HUES48 (cell line): ENCODE measurements around the gene LEMD1.
A peak's percentile ranks its signal among the peaks of the same experiment; 100 is the strongest.

Source experiments
- H3K27ac ChIP-seq: one replicate; pipeline ENCODE4 v1.7.0; 2013; ENCODE audit warnings: low read depth, low read length, inconsistent platforms
- H3K27me3 ChIP-seq: 2 replicates; pipeline ENCODE4 v1.6.1; 2013; ENCODE audit warnings: mild to moderate bottlenecking, low read length; ENCODE audit not compliant: control insufficient read depth, insufficient read depth
- H3K36me3 ChIP-seq: 2 replicates; pipeline ENCODE4 v1.6.1; 2013; ENCODE audit warnings: low read length; ENCODE audit not compliant: control insufficient read depth, insufficient read depth
- H3K4me1 ChIP-seq: 2 replicates; pipeline ENCODE4 v1.6.1; 2013; ENCODE audit warnings: mild to moderate bottlenecking, low read length; ENCODE audit not compliant: control insufficient read depth, insufficient read depth
- H3K4me3 ChIP-seq: 2 replicates; pipeline ENCODE4 v1.5.1; 2013; ENCODE audit warnings: mild to moderate bottlenecking, low read depth, low read length
- H3K9ac ChIP-seq: 2 replicates; pipeline ENCODE4 v1.6.1; 2013; ENCODE audit warnings: mild to moderate bottlenecking, low read depth, low read length, moderate library complexity
- H3K9me3 ChIP-seq: 2 replicates; pipeline ENCODE4 v1.6.1; 2013; ENCODE audit warnings: low read length; ENCODE audit not compliant: control insufficient read depth, insufficient read depth

Gene LEMD1

GRCh38 chr1:205421798-205422197, at the start of gene LEMD1:
LEMD1 (minus strand) TSS chr1:205422056; CDS start chr1:205420536, 1,520 bp downstream.
- Histone ChIP-seq H3K9me3 (no peaks in the 10 kb centered on the region), H3K27ac (no peak within 1 kb of the TSS), H3K27me3 (peaks cover 10% of the 10 kb centered on the region; the same call in 1 of the 2 replicates), H3K4me3 (no peak within 1 kb of the TSS), H3K9ac (no peak within 1 kb of the TSS), H3K4me1 (peaks cover 20% of the 10 kb centered on the region), H3K36me3 (no peaks in the 10 kb centered on the region)

DNA sequence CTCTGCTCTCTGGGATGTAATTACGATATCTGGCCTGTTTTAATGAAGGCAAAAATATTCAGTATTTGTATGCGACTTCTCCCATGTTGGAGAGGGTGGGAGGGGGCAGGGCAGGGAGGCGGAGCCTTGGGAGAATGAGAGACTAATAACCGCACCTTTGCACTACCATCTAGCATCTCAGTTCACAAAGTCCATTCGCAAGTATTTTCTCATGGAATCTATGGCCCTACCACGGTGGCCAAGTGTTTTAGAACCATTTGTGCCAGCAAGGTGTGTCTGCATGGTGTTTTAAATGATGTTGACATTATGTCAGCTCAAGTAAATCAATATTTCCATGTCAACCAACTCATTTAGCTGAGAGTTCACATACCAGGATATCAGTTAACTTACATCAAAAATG, 48.3 kb upstream of the LEMD1 start:
- no peak overlapping the region for H3K9ac ChIP-seq
- no peak overlapping the region for H3K4me3 ChIP-seq
- no peak overlapping the region for H3K27ac ChIP-seq
- H3K36me3 ChIP-seq, result no peaks in the 10 kb centered on the region
- no peaks in the 10 kb centered on the region for H3K27me3 ChIP-seq
- H3K9me3 ChIP-seq, result no peaks in the 10 kb centered on the region
- 0 out of 2 replicates have a peak, but pooled peaks cover 4% of the 10 kb centered on the region for H3K4me1 ChIP-seq

- no peaks in the 10 kb centered on the region for H3K27me3 ChIP-seq
Measured at GRCh38 chr1:205466595-205467220, 44.9 kb upstream of the LEMD1 start.

DNA sequence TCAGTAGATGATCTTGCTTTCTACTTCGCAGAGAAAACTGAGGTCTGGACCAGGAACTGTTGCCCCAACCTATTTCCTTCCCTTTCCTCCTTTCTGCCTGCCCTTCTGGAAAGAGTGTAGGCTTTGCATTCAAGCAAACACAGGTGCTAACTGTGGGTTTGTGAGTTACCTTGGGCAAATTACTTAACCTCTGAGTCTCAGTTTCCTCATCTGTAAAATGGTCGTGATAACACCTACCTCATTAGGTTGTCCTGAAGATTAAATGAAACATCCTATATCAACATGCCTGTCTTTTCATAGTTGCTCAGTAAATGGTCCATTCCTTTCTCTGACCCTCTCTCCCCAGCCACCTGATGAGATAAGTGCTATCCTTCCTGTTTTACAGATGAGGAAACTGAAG, 43.5 kb upstream of the LEMD1 start:
- Histone ChIP-seq H3K9me3 (no peaks in the 10 kb centered on the region), H3K27me3 (no peaks in the 10 kb centered on the region), H3K9ac (no peak overlapping the region), H3K36me3 (no peaks in the 10 kb centered on the region), H3K27ac (no peak overlapping the region), H3K4me3 (no peak overlapping the region), H3K4me1 (no peaks in the 10 kb centered on the region)

More at GRCh38 chr1:205466595-205467220, 44.9 kb upstream of the LEMD1 start:
- Histone ChIP-seq H3K9me3 (no peaks in the 10 kb centered on the region), H3K9ac (no peak overlapping the region), H3K4me1 (no peaks in the 10 kb centered on the region), H3K4me3 (no peak overlapping the region), H3K36me3 (no peaks in the 10 kb centered on the region), H3K27ac (no peak overlapping the region)

DNA sequence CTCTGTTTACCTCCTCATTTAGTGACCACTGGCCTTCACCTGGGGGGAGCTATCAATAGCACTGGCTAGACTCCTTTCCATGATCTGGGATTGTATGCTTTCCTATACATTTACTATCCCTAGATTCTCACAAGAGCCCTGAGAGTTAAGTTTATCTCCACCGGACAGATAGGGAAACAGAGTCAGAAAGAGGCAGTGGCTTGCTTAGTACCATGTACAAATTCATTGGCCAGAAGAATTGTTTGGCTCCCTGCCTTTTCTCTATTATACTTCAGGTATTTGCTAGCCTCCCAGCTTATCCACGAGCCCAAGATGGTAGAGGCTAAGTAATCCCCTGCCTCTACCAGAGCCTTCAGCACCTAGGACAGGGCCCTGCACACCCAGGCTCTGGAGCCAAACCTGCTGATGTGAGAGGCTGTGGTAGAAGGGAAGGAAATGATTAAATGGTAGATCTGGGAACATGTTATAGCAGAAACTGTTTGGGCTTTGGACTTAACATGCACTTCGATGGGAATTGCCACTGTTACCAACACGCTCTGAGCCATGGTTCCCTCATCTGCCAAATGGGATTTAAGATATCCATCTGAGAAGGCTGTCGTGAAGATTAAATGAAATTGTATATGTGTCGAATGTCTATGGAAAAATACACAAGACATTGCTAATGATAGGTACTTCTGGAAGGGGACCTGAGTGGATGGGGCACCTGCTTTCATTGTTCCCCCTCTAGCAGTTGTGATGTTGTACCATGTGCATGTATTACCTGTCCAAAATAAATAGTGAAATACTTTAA, 37.1 kb upstream of the LEMD1 start:
- no peak overlapping the region for H3K27ac ChIP-seq
- no peak overlapping the region for H3K4me3 ChIP-seq
- peaks cover 19% of the 10 kb centered on the region for H3K27me3 ChIP-seq
- H3K9me3 ChIP-seq, result no peaks in the 10 kb centered on the region
- no peaks in the 10 kb centered on the region for H3K36me3 ChIP-seq
- no peak overlapping the region for H3K9ac ChIP-seq
- H3K4me1 ChIP-seq, result peaks cover 26% of the 10 kb centered on the region

DNA sequence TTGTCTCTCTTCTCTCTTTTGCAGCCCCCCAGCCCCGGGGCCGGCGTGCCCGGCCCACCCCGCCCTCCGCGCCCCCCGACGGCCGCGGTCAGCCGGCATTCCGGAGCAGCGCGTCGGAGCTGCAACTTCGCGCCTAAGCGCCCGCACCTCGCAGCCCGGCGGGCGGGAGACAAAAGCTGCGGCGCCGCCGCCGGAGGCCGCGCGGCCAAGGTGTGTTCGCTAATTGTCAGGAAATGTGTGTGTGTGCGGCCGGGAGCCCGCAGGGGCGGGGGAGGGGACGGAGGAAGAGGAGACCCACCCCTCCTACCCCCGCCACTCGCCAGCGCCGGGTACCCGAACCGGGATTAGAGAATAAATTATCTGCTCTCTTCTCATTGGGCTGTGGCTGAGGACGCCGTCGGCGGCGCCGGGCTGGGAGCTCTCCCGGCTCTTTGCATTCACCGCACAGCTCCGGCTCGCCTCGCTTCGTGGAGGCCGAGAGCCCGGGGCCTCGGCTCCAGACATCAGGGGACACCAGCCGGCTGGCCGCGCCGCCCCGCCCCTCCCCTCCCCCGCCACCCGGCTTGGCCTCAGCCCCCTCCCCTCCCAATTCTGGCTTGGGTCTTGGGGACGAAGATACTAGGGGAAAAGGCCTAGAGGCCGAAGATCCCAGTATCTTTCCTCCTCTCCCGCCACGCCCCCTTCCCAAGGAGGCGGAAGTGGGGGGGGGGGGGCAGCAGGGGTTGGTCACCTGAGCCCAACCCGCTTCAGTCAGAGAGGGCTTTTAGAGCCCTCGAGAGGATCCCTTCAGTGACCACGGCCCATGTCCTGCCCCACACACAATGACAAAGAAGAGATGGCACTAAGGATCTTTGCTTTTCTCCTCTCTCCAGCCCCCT, 35.3 kb upstream of the LEMD1 start:
- H3K9ac ChIP-seq, result peak overlapping the region; percentile 62; the same call in 1 of the 2 replicates
- peaks cover 37% of the 10 kb centered on the region for H3K4me1 ChIP-seq
- H3K4me3 ChIP-seq, result peak overlapping the region; percentile 84
- H3K27me3 ChIP-seq, result peaks cover 26% of the 10 kb centered on the region
- H3K27ac ChIP-seq, result peak overlapping the region; percentile 87
- no peaks in the 10 kb centered on the region for H3K36me3 ChIP-seq
- H3K9me3 ChIP-seq, result no peaks in the 10 kb centered on the region

DNA sequence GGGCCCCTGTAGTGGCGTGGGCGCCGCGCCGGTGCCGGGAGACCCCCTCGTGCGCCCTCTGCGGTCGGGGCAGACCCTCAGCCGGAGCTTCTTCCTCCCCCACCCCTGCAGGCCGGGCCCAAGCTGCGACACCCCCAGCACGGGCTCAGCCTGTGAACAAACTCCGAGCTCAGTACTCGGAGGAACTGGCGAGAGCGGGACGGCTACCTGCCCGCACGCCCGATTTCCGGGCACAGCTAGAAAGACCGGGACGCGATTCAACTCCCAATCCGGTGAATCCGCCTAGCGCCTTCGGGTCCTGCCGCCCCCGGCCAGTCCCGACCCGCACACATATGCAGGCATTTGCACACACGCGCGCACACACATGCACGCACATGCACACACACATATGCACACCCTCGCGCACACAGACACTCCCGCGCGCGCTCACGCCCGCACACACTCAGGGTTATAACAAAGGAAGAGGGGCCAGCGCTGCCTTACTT, 34.6 kb upstream of the LEMD1 start:
- Histone ChIP-seq H3K4me3 (peak overlapping the region; percentile 84), H3K9me3 (no peaks in the 10 kb centered on the region), H3K27ac (peak overlapping the region; percentile 87), H3K36me3 (no peaks in the 10 kb centered on the region), H3K9ac (peak overlapping the region; percentile 62; the same call in 1 of the 2 replicates), H3K27me3 (peaks cover 26% of the 10 kb centered on the region), H3K4me1 (peaks cover 42% of the 10 kb centered on the region)

- peaks cover 48% of the 10 kb centered on the region for H3K4me1 ChIP-seq
- H3K9ac ChIP-seq, result peak within 1 kb of the TSS; percentile 62
- H3K27ac ChIP-seq, result peak within 1 kb of the TSS; percentile 87
- no peaks in the 10 kb centered on the region for H3K9me3 ChIP-seq
- H3K4me3 ChIP-seq, result peak within 1 kb of the TSS; percentile 84
- H3K36me3 ChIP-seq, result no peaks in the 10 kb centered on the region
- H3K27me3 ChIP-seq, result peaks cover 26% of the 10 kb centered on the region
Measured at GRCh38 chr1:205455581-205456382, 33.9 kb upstream of the LEMD1 start, which contains the start of gene BLACAT1. BLACAT1 (minus strand) TSS chr1:205456045.

DNA sequence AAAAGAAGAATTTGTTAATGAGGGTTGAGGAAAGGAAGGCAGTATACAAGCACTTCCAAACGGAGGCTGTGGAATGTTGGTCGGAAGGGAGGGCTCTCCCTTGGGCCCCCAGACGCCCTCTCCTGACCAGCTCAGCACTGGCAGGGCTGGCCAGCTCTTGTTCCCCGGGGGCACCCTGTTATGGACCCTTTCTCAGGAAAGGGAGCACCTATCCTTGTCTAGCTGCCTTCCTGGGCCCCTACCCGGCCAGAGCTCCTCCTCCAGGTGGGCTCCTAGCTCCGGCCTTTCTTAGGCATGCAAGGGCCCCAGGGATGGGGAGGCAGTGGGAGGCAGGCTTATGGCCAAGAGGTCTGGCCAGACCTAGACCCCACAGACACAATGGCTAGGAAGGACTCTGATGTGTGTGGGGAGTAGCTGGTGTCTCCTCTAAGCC, 33.1 kb upstream of the LEMD1 start:
- Histone ChIP-seq H3K9ac (no peak overlapping the region), H3K4me1 (peaks cover 53% of the 10 kb centered on the region), H3K27me3 (peaks cover 26% of the 10 kb centered on the region)

DNA sequence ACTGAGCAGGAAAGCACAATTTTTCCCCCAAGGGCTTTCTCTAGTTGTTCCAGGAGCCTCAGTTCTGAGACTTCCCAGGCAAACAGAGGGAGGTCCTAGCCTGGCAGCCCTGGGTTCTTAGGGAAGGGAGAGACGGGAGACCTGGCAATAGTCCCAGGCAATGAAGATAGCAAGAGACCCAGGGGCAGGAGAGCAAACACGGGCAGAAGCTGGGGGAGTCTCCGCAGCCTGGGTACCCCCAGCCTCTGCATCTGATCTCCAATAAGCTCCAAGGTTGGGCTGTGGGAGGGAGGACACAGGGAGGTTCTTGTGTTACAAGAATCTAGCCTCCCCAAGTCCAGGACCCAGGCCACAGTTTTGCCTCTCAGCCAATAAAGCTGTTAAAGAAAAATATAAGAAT, 31.6 kb upstream of the LEMD1 start:
- H3K9me3 ChIP-seq, result no peaks in the 10 kb centered on the region
- H3K36me3 ChIP-seq, result no peaks in the 10 kb centered on the region
- no peak overlapping the region for H3K4me3 ChIP-seq
- H3K4me1 ChIP-seq, result peaks cover 56% of the 10 kb centered on the region
- H3K27ac ChIP-seq, result no peak overlapping the region
- peaks cover 25% of the 10 kb centered on the region for H3K27me3 ChIP-seq
- no peak overlapping the region for H3K9ac ChIP-seq

More for the DNA sequence above, 33.1 kb upstream of the LEMD1 start:
- Histone ChIP-seq H3K4me3 (peak overlapping the region; percentile 84), H3K27ac (peak overlapping the region; percentile 87), H3K9me3 (no peaks in the 10 kb centered on the region), H3K36me3 (no peaks in the 10 kb centered on the region)
